ENCODE measurements around the gene AHNAK2.
"Not testable (repeated sequence)": the region's sequence is repeated elsewhere in the genome, so short reads cannot be mapped to it uniquely, and the experiment has no call there.

AHNAK2 gene

DNA sequence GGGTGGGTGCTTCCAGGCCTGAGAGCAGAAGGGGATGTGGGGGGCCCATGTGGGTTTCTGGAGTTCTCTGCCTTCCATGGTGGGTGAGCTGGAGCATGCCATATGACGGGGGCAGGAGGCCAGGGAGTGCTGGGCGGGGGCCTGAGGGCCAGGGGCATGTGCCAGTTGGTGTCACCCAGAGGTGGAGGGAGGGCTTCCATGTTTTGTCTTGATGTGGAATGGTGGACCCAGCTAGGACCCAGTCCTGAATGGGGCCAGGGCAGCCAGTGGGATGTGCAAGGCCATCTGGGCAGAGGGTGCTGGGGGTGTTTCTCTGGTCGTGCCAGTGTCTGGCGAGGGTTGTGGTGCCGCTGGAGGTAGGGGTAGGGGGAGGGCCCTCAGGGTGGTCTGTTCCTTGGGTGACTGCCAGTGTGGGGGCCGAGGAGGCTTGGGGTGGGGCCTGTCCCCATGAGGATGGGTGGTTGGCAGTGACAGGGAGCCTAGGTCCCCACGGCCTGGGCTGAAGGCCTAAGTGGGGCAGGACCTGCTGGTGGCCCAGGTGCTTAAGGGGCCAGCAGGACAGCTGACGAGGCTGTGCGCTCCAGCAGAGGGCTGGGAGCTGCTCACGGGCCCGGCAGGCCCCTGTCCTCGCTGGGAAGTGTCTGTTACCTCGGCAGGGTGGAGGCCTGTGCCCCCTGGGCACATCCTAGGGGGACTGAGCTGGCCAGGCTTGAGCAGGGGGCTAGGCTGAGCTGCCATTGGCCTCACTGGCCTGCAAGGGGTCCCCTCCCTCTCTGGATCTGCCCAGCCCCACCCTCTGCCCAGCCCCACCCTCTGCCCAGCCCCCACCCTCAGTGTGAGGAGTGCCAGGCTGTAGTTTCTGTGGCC lies 86.3 kb downstream of the AHNAK2 start:
- Histone ChIP-seq H3K27me3 (no peaks in the 10 kb centered on the region), H3K4me1 (peaks cover 14% of the 10 kb centered on the region), H3K9me3 (no peaks in the 10 kb centered on the region), H3K4me3 (ENCODE audit: low read depth, low read length) (no peak overlapping the region), H3K36me3 (no peaks in the 10 kb centered on the region)
- DNase-seq = peak; percentile 8
- TF ChIP-seq, protein P1, sequence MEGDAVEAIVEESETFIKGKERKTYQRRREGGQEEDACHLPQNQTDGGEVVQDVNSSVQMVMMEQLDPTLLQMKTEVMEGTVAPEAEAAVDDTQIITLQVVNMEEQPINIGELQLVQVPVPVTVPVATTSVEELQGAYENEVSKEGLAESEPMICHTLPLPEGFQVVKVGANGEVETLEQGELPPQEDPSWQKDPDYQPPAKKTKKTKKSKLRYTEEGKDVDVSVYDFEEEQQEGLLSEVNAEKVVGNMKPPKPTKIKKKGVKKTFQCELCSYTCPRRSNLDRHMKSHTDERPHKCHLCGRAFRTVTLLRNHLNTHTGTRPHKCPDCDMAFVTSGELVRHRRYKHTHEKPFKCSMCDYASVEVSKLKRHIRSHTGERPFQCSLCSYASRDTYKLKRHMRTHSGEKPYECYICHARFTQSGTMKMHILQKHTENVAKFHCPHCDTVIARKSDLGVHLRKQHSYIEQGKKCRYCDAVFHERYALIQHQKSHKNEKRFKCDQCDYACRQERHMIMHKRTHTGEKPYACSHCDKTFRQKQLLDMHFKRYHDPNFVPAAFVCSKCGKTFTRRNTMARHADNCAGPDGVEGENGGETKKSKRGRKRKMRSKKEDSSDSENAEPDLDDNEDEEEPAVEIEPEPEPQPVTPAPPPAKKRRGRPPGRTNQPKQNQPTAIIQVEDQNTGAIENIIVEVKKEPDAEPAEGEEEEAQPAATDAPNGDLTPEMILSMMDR (IDR thresholded peaks at IDR 0.05; ENCODE audit: low read depth, low read length) = no peak

DNA sequence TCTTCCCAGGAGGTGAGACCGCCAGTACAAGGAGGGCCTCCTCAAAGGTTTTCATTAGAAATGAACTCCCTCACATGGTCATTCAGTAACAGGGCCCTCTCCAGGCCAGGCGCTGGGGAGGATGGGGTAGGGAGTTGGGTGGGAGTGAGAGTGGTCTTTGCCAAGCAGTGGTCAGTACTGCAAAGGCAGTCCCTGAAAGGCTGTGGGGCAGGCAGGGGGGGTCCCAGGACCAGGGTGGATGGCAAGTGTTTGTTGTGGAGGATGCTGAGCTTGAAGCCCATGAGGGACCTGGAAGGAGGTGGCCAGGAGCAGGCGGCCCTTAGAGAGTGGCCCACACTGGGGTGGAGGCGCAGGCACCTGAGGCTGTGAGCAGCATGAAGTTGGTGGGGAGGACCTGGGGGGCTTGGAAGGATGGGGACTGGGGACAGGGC lies 87.0 kb downstream of the AHNAK2 start:
- TF ChIP-seq, protein P1 (IDR thresholded peaks at IDR 0.05; ENCODE audit: low read depth, low read length) = no peak
- no peak for DNase-seq
- Histone ChIP-seq H3K27me3 (no peaks in the 10 kb centered on the region), H3K9me3 (no peaks in the 10 kb centered on the region), H3K4me1 (peaks cover 11% of the 10 kb centered on the region), H3K4me3 (ENCODE audit: low read depth, low read length) (no peak overlapping the region), H3K36me3 (no peaks in the 10 kb centered on the region)

DNA sequence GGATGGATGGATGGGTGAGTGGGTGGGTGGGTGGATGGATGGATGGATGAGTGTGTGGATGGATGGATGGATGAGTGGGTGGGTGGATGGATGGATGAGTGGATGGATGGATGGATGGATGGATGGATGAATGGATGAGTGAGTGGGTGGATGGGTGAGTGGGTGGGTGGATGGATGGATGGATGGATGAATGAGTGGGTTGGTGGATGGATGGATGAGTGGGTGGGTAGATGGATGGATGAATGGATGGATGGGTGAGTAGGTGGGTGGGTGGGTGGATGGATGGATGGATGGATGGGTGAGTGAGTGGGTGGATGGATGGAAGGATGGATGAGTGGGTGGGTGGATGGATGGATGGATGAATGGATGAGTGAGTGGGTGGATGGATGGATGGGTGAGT lies 87.9 kb downstream of the AHNAK2 start:
- not testable (repeated sequence) for H3K4me1 ChIP-seq; H3K27me3 ChIP-seq; DNase-seq; H3K36me3 ChIP-seq; H3K4me3 ChIP-seq (ENCODE audit: low read depth, low read length); H3K9me3 ChIP-seq

DNA sequence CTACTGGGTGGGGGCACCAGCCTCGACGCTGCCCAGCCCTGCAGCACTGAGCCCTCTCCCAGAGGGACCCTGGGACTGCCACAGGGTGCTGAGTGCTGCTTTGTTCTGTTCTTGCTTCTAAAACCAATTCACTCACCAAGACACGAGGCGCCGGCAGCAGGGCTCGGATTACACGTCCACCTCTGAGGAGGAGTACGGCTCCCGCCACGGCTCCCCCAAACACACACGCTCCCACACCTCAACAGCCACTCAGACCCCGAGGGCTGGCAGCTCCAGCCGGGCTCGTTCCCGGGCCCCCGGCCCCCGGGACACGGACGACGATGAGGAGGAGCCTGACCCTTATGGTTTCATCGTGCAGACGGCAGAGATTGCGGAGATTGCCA lies 88.8 kb downstream of the AHNAK2 start:
- Histone ChIP-seq H3K4me1 (no peaks in the 10 kb centered on the region), H3K36me3 (no peaks in the 10 kb centered on the region), H3K9me3 (no peaks in the 10 kb centered on the region), H3K27me3 (no peaks in the 10 kb centered on the region), H3K4me3 (ENCODE audit: low read depth, low read length) (no peak overlapping the region)
- TF ChIP-seq, protein P1 (IDR thresholded peaks at IDR 0.05; ENCODE audit: low read depth, low read length) = no peak
- no peak for DNase-seq

DNA sequence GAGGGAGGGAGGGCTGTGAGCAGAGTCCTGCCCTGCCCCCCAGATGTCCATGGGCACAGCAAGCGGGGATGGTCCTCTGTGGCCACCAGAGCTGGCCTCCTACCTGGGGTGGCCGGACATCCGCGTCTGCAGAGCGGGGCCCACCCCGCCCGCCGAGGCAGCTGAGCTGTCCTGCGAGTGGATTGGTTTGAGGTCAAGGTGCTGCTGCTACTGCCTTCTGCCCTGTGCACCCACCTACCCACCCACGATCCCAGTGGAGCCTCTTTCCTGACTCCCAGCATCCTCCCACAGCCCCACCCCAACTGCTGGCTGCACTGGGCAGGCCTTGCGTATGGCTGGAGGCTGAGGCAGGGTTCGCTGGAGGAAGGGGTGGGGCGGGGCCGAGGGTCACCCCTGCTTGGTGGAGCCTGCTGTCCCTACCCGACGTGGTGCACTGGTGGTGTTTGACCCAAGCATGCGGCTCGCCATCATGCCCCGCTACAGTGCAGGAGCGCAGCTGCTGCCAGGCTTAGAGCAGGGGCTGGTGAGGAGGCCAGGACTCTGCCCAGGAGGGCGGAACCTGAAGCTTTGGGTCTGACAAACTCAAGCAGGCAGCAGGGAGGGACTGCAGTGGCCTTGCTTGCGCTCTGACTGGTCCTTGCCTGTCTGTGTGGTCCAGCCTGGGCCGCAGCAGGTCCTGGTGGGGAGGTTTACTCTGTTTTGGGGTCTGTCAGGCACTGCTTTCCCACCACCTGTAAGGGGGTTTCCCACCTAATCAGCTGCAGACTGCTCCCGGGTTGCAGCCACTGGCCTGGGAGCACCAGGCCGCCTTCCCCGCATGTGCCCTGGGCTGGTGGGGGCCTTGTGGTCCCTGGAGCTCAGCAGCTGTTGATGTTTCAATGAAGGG lies 89.4 kb downstream of the AHNAK2 start:
- no peak overlapping the region for H3K4me3 ChIP-seq (ENCODE audit: low read depth, low read length)
- H3K4me1 ChIP-seq = no peaks in the 10 kb centered on the region
- TF ChIP-seq, protein P1 (IDR thresholded peaks at IDR 0.05; ENCODE audit: low read depth, low read length) = no peak
- H3K27me3 ChIP-seq = no peaks in the 10 kb centered on the region
- DNase-seq = peak; percentile 10
- no peaks in the 10 kb centered on the region for H3K9me3 ChIP-seq
- H3K36me3 ChIP-seq = no peaks in the 10 kb centered on the region

DNA sequence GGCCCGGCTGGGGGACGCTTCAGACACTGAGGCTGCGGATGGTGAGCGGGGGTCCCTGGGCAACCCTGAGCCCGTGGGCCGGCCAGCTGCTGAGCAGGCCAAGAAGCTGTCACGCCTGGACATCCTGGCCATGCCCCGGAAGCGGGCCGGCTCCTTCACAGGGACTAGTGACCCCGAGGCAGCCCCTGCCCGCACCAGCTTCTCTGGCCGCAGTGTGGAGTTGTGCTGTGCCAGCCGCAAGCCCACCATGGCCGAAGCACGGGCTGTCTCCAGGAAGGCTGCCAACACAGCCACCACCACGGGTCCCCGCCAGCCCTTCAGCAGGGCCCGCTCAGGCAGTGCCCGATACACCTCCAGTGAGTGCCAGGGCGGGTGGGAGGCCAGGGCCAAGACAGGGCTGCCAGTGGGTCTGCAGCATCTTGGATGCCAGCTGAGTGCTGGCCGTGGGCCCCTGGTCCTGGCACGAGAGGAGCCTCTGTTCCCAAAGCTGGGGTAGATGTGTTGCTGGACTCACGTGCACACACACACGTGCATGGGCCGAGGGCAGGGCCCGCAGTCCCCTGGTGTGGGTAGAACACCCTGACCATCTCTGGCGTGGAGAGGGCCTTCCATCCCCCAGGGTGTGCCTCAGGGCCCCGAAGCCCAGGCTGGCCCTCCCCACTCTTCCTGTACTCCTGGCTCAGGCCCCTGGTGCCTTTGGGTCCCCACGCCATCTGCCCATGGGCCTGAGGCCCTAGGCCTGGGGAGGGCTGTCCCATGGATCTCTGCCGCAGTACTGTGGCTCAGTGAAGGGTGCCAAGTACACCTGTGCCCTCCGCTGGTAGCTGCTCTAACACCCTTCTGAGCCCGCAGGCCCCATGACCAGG lies 90.3 kb downstream of the AHNAK2 start:
- Histone ChIP-seq H3K9me3 (no peaks in the 10 kb centered on the region), H3K4me1 (peaks cover under 1% of the 10 kb centered on the region; the same call in 1 of the 2 replicates), H3K36me3 (no peaks in the 10 kb centered on the region), H3K27me3 (no peaks in the 10 kb centered on the region), H3K4me3 (ENCODE audit: low read depth, low read length) (no peak overlapping the region)
- peak; percentile 8 for DNase-seq
- TF ChIP-seq, protein P1 (IDR thresholded peaks at IDR 0.05; ENCODE audit: low read depth, low read length) = no peak
